Activated naive CD4-positive, alpha-beta T cell treated with anti-CD3 and anti-CD28 coated beads, Interleukin-2, amount 50 U/mL, for 16 hours (primary cell): ENCODE measurements around the gene ZIC5.
"Not testable (repeated sequence)": the region's sequence is repeated elsewhere in the genome, so short reads cannot be mapped to it uniquely, and the experiment has no call there.

Source experiments
- DNase-seq: peaks from one replicate; pipeline ENCODE4 v3.0.0-alpha.2; 2020

Gene ZIC5

GRCh38 chr13:99959540-99960230 lies 11.9 kb downstream of the ZIC5 start:
- DNase-seq = no peak

DNA sequence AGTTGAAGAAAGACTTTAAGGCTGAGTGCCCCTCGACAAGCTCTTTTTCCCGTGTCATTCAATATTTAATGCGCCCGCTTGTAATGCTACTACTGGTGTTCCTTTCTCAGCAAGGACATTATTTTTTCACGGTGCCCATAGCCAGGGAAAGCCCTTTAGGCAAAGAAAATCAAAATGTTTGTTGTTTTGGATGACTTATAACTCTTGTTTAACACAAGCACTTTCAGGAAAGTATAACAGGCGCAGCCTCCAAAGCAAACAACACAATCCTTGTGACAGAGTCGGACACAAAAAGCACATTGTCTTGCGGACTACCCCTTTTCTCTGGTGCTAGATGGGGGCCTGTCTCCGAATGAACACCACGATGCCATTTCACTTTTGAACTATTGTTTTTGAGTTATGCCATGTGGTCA lies 12.4 kb downstream of the ZIC5 start:
- DNase-seq = no peak

DNA sequence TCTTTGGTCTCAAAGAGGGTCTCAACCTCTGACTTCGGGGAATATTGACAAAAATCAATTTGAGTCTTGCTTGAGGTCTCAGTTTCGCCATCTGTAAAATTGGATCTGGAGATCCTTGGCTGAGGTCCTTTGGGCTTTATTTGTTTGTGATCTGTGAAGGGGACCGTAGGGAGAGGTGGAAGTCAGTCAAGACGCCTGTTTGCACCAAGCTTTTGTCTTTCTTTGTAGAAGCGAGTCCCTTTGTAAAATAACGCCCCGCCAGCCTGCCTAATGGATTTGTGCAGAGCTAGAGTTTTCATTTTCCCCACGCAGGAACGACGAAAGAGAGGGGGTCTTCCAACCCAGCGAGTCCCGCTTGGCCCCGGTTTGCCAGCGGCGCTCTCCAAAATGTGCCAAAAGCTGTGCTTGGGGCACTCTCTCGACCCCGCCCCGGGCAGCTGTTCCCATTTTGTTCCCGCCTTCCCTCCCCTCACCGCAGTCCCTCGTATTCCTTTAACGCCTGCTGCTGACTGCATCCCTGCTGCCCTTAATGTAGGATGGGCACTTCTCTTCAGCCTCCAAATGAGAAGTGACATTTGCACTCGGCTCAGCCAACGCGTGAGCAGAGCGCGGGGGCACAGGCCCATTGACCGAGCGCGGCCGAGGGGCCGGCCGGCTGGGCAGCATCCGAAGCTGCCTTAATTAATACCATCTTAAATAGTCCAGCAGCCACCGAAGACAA lies 13.0 kb downstream of the ZIC5 start:
- no peak for DNase-seq

- no peak for DNase-seq
Measured at GRCh38 chr13:99956473-99957349, 14.9 kb downstream of the ZIC5 start.

GRCh38 chr13:99955747-99956472 lies 15.7 kb downstream of the ZIC5 start:
- no peak for DNase-seq

- DNase-seq = no peak
Measured at GRCh38 chr13:99955107-99955746, 16.3 kb downstream of the ZIC5 start.

- DNase-seq = no peak
Measured at GRCh38 chr13:99953138-99953755, 18.3 kb downstream of the ZIC5 start.

DNA sequence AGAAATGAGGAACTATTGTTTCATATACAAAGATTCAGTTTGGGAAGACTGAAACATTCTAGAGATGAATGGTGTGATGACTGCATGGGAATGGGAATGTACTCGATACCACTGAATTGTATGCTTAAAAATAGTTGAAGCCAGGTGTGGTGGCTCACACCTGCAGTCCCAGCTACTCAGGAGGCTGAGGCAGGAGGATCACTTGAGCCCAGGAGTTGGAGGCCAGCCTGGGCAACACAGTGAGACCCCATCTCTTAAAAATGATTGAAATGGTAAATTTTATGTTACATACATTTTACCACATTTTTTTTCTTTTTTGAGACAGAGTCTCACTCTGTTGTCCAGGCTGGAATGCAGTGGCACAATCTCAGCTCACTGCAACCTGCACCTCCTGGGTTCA lies 19.9 kb downstream of the ZIC5 start:
- not testable (repeated sequence) for DNase-seq

- DNase-seq = no peak
Measured at GRCh38 chr13:99949679-99950413, 21.7 kb downstream of the ZIC5 start.

GRCh38 chr13:99948907-99949678 lies 22.5 kb downstream of the ZIC5 start:
- no peak for DNase-seq

GRCh38 chr13:99948411-99948810 lies 23.2 kb downstream of the ZIC5 start:
- DNase-seq = no peak

DNA sequence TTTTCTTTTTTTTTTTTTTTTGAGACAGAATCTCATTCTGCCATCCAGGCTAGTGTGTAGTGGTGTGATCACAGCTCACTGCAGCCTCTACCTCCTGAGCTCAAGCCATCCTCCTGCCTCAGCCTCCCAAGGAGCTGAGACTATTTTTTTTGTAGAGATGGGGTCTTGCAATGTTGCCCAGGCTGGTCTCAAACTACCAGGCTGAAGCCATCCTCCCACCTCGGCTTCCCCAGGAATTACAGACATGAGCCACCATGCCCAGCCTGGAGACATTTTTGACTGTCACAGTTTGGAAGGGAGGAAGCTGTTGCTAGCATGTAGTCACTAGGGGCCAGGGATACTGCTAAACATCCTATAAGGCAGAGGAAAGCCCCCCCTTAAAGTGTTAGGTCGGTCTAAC lies 23.9 kb downstream of the ZIC5 start:
- no peak for DNase-seq

GRCh38 chr13:99945515-99945914 lies 26.1 kb downstream of the ZIC5 start:
- not testable (repeated sequence) for DNase-seq

DNA sequence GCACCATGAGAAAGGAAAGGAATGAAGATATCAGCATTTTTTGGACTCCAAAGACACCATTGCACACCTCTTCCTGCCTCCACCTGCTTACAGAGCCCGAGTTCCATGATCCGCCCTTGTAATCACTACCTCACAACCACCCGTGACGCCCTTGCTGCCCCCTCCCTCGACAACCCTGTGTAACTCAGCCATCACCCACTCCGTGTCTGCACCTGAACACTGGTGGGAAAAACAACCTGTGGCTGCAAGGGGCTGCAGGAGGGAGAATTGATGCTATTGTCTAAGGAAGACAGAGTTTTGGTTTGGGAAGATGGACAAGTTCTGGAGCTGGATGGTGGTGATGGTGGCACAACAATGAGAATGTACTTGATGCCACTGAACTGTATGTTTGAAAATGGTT lies 27.0 kb downstream of the ZIC5 start:
- DNase-seq = no peak

DNA sequence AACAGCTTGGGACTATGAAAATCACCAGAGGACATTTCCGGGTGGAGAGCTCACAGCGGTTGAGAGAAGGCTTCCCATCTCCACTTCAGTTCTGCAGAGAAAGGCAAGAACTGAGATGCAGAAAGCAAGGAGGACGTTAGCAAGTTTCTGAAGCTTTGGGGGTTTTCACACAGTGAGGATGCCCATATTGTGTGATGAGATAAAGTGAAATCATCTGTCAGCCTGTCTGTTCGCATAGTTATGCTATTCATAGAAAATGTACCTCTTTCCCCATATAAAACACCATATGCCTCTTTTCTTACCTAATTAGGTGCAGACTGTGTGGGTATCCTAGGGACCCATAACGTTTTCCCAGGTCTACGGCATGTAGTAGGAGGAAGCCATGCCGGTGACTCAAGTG lies 27.5 kb downstream of the ZIC5 start:
- no peak for DNase-seq

GRCh38 chr13:99941911-99942310 lies 29.7 kb downstream of the ZIC5 start:
- no peak for DNase-seq

- DNase-seq = no peak
Measured at GRCh38 chr13:99941086-99941485, 30.5 kb downstream of the ZIC5 start.

GRCh38 chr13:99938635-99939034 lies 32.9 kb downstream of the ZIC5 start:
- DNase-seq = no peak

- no peak for DNase-seq
Measured at GRCh38 chr13:99935772-99936171, 35.8 kb downstream of the ZIC5 start.

DNA sequence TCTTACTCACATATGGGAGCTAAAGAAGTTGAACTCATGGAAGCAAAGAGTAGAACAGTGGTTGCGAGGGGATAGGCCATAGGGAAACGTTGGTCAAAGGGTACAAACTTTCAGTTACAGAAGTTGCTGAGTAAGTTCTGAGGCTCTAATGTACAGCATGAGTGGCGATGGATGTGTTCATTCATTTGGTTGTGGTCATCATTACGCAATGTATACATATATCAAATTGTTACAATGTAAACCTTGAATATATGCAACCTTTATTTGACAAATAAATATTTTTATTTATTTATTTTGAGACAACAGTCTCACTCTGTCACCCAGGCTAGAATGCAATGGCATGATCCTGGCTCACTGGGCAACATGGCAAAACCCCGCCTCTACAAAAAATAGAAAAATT lies 38.7 kb downstream of the ZIC5 start:
- DNase-seq = no peak
